GM18868 (cell line): ENCODE results near the gene DYDC2.
"Not testable (repeated sequence)": the region's sequence is repeated elsewhere in the genome, so short reads cannot be mapped to it uniquely, and the experiment has no call there.

Experiments used
- ATAC-seq: cut with Tn5 transposase; IDR thresholded peaks from one replicate; pipeline ENCODE4 v1.9.1; 2021; ENCODE audit warnings: mild to moderate bottlenecking, moderate library complexity; ENCODE audit not compliant: unreplicated experiment

The DYDC2 gene

GRCh38 chr10:80411681-80412220, 55.2 kb downstream of the DYDC2 start:
- ATAC-seq = no peak

DNA sequence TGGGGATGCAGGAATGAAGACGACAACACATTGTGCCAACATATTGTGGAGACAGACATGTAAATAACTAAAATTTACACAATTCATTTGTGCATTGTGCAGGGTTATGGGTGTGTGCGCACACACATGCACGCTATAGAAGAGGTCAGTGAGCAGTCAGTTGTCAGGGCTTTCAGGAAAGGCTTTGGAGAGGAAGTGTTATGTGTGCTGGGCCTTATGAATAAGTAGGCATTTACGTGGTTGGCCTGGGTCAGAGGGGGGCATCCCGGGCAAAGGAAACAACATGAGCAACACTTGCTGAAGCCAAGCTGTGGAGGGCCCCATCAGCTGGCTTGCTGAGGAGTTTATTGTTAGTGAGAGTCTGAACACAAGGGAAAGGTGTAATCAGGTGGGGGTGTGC, 55.9 kb downstream of the DYDC2 start:
- ATAC-seq = no peak

- ATAC-seq = no peak
These were observed 56.9 kb downstream of the DYDC2 start for GRCh38 chr10:80413271-80413996.

DNA sequence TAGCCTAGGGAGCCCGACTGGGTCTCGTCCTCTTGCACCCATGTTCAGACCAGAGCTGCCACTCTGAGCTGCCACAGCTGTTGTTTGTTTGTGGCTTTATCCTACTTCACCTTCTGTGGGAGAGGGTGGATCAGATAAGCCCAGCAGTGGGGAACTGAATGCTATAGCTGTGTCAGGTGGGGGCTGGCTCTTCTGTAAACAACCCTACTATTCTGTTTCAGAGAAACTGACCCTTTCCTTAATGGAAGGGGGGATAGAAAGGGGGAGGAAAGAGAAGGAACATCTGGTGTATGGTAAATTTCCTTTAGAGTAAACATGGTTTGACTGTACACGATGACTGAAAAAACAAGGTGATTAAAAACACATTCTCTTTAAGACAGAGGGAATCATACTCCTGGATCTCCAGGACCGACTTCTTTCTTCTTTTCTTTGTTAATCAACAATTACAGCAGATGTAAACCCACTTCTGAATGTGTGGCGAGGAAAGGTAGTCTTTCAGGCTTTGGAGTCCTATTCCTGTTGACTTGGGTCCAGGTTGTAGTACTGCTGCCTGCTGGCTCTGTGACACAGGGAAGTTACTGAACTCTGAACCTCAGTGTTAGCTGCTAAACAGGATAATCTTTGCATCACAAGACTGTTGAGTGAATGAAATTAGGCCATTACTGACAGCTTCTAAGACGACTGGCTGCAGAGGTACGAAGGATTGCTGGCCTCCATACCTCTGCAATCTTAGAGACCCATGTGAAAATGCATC, 57.7 kb downstream of the DYDC2 start:
- no peak for ATAC-seq

GRCh38 chr10:80415734-80416478, 59.3 kb downstream of the DYDC2 start:
- no peak for ATAC-seq

- no peak for ATAC-seq
These were observed 60.0 kb downstream of the DYDC2 start for GRCh38 chr10:80416479-80417098.

DNA sequence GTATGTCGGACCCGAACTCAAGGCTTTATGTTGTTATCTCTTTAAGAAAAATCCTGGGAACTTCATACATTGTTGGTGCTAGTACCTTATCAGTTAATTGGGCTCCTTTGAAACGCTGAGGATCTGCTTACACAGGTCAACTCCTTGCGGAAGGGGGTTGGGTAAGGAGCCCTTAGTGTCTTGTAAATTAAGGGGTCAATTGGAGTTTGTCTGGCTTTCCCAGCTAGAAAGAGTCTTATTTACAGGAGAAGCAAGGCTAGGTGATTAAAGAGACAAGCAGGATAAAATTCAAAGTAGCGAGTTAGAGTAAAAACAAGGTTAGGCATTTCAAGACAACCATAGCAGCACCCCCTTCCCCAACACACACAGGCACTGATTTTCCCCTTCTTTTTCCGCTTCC, 60.7 kb downstream of the DYDC2 start:
- ATAC-seq = not testable (repeated sequence)
